CD4-positive, alpha-beta T cell treated with Interleukin-4 for 1 hour (primary cell): ENCODE measurements around the gene TBC1D19.
"Not testable (repeated sequence)": the region's sequence is repeated elsewhere in the genome, so short reads cannot be mapped to it uniquely, and the experiment has no call there.

ENCODE experiments used
- DNase-seq, 2 donors: peaks; one replicate each; pipeline ENCODE4 v3.0.0-alpha.2; 2020 to 2022

The TBC1D19 gene

DNA sequence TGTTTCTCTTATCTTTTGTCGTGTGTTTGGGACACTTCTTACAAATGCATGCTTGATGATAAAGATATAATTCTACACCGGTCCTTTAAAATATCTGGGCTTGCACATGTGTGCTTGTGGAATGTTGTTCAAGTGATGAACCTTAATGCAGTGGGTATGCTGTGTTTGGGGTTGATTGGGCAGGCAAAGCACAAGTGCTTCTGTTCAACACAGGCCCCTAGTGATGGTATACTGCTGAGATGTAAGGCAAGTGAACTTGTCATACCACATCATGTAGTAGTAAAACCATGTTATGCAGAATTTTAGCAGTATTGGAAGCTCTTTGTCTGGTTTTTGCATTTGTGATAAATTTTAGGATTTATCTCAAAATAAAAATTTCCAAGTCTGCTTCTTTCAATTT is 23.9 kb downstream of the TBC1D19 start:
- no peak for DNase-seq

GRCh38 chr4:26609391-26609790 is 25.5 kb downstream of the TBC1D19 start:
- peak in 1 of 2 donors; percentile 11 for DNase-seq

DNA sequence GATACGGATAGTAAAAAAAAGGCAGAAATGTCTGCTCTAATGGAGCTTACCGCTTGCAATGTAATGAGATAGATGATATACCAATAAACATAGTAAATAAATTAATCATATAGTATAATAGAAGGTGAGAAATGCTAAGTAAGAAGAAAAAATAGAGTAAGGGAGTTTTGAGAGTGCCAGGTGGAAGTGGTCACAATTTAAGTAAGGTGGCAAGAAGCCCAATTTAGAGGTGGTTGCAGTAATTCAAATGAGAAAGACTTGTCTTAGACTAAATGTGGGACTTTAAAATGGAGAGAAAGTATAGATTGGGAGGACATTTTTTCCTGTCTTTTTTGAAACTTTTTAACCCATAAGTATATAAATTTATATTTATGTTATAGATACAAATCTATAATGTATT is 26.0 kb downstream of the TBC1D19 start:
- peak in 1 of 2 donors; percentile 3 for DNase-seq

DNA sequence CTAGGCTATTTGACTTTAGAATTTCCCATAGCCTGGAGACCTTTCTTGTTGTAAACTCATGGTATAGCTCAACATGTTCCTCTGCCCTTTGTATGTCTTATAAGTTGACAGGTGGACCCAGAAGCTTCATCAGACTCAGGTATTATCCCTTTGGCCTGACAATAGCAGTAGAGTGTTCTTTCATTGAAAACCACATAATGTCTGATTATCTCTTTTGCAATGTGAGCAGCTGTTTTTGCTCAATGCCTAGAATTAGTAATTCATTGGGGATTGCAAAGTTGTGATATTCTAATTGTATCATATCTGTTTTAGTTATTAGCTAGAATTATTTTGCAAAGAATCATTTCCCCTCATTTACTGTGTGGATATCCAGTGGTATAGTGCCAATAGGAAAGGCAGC is 27.5 kb downstream of the TBC1D19 start:
- no peak for DNase-seq

GRCh38 chr4:26611885-26612284 is 28.0 kb downstream of the TBC1D19 start:
- no peak for DNase-seq

- DNase-seq, result peak in 1 of 2 donors; percentile 8
Observed at GRCh38 chr4:26613237-26613636, 29.4 kb downstream of the TBC1D19 start.

DNA sequence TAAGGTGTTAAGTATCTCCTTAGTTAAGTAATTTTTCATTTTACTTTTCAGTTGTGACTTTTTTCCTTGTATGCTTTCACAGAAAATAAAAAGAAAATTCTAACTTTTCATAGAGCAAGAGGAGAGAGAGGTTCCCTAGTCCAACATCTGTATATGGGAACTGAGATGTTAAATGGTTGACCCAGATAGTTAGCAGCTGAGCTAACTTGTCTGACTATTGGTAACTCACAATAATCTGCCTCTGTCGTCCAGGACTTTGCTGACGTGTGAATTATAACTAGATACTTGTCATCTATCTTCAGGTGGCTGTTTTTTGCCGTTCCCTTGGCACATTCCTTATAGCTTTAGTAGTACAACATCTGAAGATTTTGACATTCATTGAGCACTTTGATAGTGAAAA is 29.9 kb downstream of the TBC1D19 start:
- no peak for DNase-seq

DNA sequence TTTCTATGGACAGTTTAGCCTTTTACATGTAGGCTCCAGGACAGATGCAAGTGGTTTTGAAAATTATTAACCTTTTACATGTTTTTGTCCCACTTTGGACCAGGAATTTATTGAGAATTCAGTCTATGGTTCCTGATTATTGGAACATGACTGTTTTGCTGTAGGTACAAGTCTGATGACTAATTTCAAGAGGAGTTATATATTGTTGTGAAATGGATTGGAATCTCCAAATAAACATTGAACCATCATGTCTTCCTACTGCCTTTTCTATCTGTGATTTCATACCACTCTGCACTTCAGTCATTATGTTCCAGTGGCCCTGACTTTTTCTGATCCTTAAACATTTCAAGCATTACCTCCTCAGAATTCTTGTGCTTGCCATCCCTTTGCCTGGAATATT is 35.9 kb downstream of the TBC1D19 start:
- no peak for DNase-seq

GRCh38 chr4:26621366-26621765 is 37.5 kb downstream of the TBC1D19 start:
- no peak for DNase-seq

GRCh38 chr4:26622913-26623312 is 39.0 kb downstream of the TBC1D19 start:
- DNase-seq, result no peak

GRCh38 chr4:26626658-26627057 is 42.8 kb downstream of the TBC1D19 start:
- not testable (repeated sequence) for DNase-seq

- no peak for DNase-seq
Observed at GRCh38 chr4:26632916-26633315, 49.0 kb downstream of the TBC1D19 start.

DNA sequence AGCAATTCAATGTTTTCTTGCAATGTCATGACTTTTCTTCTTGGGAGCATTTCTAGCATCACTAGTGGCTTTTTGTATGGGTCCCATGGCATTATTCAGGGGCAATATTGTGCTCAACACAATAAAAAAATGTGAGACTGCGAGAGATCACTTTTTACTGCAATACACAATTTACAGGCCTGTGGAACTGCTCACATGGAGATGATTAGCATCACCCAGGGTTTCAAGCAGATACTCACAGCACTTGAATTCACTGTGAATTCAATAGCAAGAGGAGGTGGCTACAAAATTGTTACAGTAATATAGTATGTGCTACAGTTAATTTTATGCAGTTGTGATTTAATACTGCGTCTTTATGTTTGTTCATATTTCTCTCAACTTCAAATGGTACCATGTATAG is 50.4 kb downstream of the TBC1D19 start:
- DNase-seq, result no peak

GRCh38 chr4:26636458-26636857 is 52.6 kb downstream of the TBC1D19 start:
- DNase-seq, result no peak

DNA sequence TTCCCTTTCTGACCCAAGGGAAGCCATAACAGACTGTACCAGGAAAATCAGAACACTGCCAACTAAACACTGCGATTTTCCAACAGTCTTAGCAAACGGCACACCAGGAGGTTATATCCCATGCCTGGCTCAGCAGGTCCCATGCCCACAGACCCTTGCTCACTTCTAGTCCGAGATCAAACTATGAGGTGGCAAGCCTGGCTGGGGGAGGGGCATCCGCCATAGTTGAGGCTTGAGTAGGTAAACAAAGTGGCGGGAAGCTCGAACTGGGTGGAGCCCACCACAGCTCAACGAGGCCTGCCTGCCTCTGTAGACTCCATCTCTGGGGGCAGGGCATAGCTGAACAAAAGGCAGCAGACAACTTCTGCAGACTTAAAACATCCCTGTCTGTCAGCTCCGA is 56.8 kb downstream of the TBC1D19 start:
- not testable (repeated sequence) for DNase-seq

DNA sequence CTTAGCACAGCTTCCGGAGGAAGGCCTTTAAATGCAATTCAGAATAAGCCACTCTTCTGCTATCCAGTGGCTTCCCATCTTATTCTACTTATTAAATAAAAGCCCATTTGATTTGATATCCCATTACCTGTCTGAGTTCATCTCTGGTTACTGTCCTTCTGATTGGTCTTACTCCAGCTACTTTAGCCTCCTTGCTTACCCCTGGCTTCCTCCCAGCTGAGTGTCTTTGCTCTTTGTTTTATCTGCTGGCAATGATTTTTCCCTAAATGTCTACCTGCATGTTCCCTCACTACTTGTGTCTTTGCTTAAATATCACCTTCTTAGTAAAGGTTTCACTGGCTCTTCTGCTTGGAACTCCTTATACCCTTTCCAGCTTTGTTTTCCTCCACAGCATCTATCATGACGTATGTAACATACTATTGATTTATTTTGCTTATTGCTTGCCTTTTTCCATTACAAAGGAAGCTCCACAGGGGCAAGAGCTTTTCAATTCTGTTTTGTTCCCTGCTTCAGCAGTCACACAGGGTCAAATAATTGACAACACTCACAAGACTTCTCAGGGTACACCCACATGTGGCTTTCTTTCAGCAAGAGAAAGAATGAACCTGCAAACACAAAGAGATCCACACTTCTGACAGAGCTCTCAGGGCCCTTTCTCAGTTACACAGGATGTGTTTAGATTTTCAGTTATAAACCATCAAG is 63.8 kb downstream of the TBC1D19 start:
- no peak for DNase-seq

GRCh38 chr4:26648260-26648659 is 64.4 kb downstream of the TBC1D19 start:
- DNase-seq, result no peak

DNA sequence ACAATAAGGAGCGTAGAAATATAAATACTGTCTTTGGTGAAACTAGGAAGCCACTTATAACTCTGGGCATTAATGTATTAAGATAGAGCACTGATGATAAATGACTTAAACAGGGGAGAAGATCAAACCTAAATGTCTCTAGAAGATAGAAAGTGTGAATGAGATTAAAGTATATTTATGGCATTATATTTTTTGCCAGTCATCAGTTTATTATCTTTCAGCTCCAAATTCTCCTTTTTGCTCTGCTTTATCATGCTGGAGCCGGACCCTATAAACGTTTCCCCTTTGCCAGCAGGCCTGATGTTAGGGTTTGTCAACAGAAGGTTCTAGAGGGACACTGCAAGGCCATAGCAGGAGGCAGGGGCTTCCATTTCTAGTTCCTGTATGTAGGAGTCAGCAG is 76.4 kb downstream of the TBC1D19 start:
- no peak for DNase-seq

DNA sequence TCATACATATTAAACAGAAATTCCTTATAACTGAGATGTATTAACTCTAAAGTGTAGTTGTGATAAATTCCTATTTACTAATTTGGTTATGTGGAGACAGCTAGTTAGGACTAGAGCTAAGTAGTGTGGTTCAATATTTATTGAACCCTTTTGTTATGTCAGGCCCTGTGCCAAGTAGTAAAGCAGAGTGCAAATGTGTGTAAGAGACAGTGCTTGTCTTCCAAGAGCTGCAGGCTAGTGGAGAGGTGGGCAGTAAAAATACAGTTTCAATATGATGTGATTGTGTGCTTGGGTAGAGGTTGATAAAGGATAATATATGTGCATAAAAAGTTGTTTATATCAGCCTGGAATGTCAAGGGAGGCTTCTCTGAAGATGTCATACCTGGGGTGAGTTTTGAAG is 80.0 kb downstream of the TBC1D19 start:
- DNase-seq, result no peak

- no peak for DNase-seq
Observed at GRCh38 chr4:26670903-26671537, 87.1 kb downstream of the TBC1D19 start.

GRCh38 chr4:26679040-26679695 is 95.3 kb downstream of the TBC1D19 start:
- not testable (repeated sequence) for DNase-seq

- DNase-seq, result no peak
Observed at GRCh38 chr4:26682436-26682835, 98.6 kb downstream of the TBC1D19 start.

DNA sequence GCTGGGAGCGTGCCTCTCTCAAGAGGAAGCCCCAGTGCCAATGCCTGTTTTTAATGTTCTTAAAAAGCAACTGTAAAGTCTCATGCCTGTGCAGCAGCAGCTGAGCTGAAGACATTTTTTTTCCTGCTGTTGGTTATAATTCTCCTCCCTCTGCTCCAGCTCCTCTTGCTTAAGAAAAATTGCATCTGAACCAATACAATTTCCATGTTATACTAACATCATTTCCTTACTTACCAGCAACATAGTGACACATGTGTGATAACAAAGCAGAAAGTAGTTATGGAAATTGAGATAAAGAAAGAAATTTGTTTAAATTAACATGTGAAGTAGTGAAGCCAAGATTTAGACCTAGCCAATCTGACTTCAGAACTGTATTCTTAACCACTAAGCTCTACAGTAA is 101.4 kb downstream of the TBC1D19 start:
- no peak for DNase-seq

DNA sequence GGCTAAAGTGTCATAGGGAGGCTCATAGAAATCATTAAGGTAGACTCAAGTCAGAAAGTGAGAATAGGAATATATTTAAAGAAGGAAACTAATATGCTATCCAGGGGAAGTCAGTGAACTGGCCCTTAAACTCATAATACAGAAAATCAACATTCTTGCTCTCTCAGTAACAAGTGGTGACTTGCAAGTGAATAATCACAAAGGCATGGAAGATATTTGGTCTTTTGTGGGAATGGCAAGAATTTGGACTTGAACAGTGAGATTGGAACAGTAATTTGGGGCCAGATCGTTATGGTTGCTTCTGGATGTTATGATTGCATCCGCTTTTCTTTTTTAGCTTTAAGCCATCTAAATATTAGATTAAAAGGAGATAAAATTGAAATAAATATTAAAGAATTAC is 103.8 kb downstream of the TBC1D19 start:
- no peak for DNase-seq
